H1 (cell line): ENCODE measurements around the gene SLC12A2.

Experiments used
- CEBPB ChIP-seq: IDR thresholded peaks from 2 replicates; pipeline ENCODE4 v1.6.1; 2012; ENCODE audit warnings: low read depth, low read length
- CHD2 ChIP-seq: IDR thresholded peaks from 2 replicates; pipeline ENCODE4 v1.6.1; 2012; ENCODE audit warnings: low read length, improper control_type of control experiment
- CTCF ChIP-seq, 3 experiments: IDR thresholded peaks; 1 replicate in 2 of 3; 2 replicates in 1 of 3; pipeline versions ENCODE4 v1.5.1 to v1.6.1; 2011; ENCODE audit warnings: low read length in 3 of 3, mild to moderate bottlenecking in 3 of 3, inconsistent platforms in 2 of 3, low read depth in 1 of 3, moderate library complexity in 1 of 3; ENCODE audit not compliant: insufficient read depth in 1 of 3; ENCODE audit errors: control extremely low read depth in 1 of 3
- EZH2 ChIP-seq: fragments of 200-600 bp; sonication (generic); IDR thresholded peaks from 2 replicates; pipeline ENCODE4 v1.7.1; 2012; ENCODE audit warnings: low read depth, mild to moderate bottlenecking, moderate library complexity, low read length, inconsistent platforms; ENCODE audit not compliant: severe bottlenecking
- MAX ChIP-seq: IDR thresholded peaks from 2 replicates; pipeline ENCODE4 v1.6.1; 2012; ENCODE audit warnings: inconsistent platforms
- NRF1 ChIP-seq: IDR thresholded peaks from 2 replicates; pipeline ENCODE4 v1.6.1; 2011; ENCODE audit warnings: mild to moderate bottlenecking, low read depth, low read length, improper control_type of control experiment
- POLR2A ChIP-seq, 2 experiments: IDR thresholded peaks; 1 replicate in 1 of 2; 2 replicates in 1 of 2; pipeline ENCODE4 v1.6.1; 2011; ENCODE audit warnings: low read depth in 2 of 2, low read length in 2 of 2, mild to moderate bottlenecking in 2 of 2; ENCODE audit errors: control extremely low read depth in 1 of 2
- RXRA ChIP-seq: IDR thresholded peaks from 2 replicates; pipeline ENCODE4 v1.6.1; 2011; ENCODE audit warnings: low read depth, mild to moderate bottlenecking, low read length, moderate library complexity; ENCODE audit not compliant: insufficient read depth
- SIX5 ChIP-seq: IDR thresholded peaks from 2 replicates; pipeline ENCODE4 v1.6.1; 2011; ENCODE audit warnings: mild to moderate bottlenecking, low read depth, low read length

- no peak for TF ChIP-seq NRF1
- TF ChIP-seq SIX5, result no peak
- TF ChIP-seq POLR2A (IDR thresholded peaks at IDR 0.05; ENCODE audit: control extremely low read depth in 1 of 2, low read depth in 2 of 2, low read length in 2 of 2), result no peak
- TF ChIP-seq MAX, result no peak
- no peak for TF ChIP-seq CTCF (IDR thresholded peaks at IDR 0.05; ENCODE audit: control extremely low read depth in 1 of 3, insufficient read depth in 1 of 3, low read depth in 1 of 3, low read length in 3 of 3)
- no peak for TF ChIP-seq RXRA
- TF ChIP-seq CEBPB, result no peak
- TF ChIP-seq EZH2, result no peak
- no peak for TF ChIP-seq CHD2
These were observed 88.5 kb downstream of the SLC12A2 start for GRCh38 chr5:128172102-128172501.
